ENCODE results near the gene ETFDH. TPM values are rescaled to one million over a fixed set of nuclear protein-coding genes. Genes with fewer than 3 reads are reported as not detected.

The ETFDH gene
- total and polyA plus RNA-seq, 10 of the 15 experiments (the other 5 are each of a cell fraction or from before 2014, with no cell fraction given), result 10.9 to 30.4 (median 20.6) TPM

GRCh38 chr4:158649111-158649680 is 22.9 kb upstream of the ETFDH start (continued):
- no peak for TF ChIP-seq ELK1 (IDR thresholded peaks at IDR 0.05; ENCODE audit: low read depth, low read length)
- no peak for TF ChIP-seq NR2F1 (conservative IDR thresholded peaks at IDR 0.05)
- TF ChIP-seq NFYB (IDR thresholded peaks at IDR 0.05; ENCODE audit: insufficient read depth, low read depth, low read length), result no peak
- no peak for TF ChIP-seq MYB (IDR thresholded peaks at IDR 0.05; ENCODE audit: borderline replicate concordance, low read depth, low read length)

- no TSS peak for BruUV-seq (replicated peaks)
- ChIA-PET RAD21 (ENCODE audit: unreplicated experiment) (no interaction called here), SMC1A (ENCODE audit: uncharacterized antibody, unreplicated experiment) (interaction anchor here (1.3 kb wide), 1 partner anchor 17 kb away, joined by 3 read pairs; no protein-coding TSS in a partner anchor), CTCF (no interaction called here), POLR2A (no interaction called here)
- H3K4me2 ChIP-seq (ENCODE audit: control insufficient read depth, insufficient read depth), result peak overlapping the region; percentile 48
- intact Hi-C loops (cut with micrococcal nuclease; ENCODE audit: unreplicated experiment), result no loop called here
- H2AFZ ChIP-seq (ENCODE audit: control insufficient read depth, low read depth, low read length), result peak overlapping the region; percentile 54
- DNase-seq (ENCODE audit: low read depth, low spot score) (no peak), ATAC-seq (no peak), FAIRE-seq (peak; percentile 81)
- H3K9me3 ChIP-seq (replicated peaks; ENCODE audit: control insufficient read depth, insufficient read depth, low read length), result no peaks in the 10 kb centered on the region
- no peaks in the 10 kb centered on the region for H3K36me3 ChIP-seq (ENCODE audit: control insufficient read depth in 2 of 2, insufficient read depth in 2 of 2, low read length in 1 of 2)
- in situ Hi-C loops (cut with MboI), result no loop called here
- 0% methylated on average over 2 of the region's 2 CpGs for WGBS (ENCODE audit: insufficient coverage, insufficient replicate concordance, low lambda C conversion rate, missing lambda C conversion rate)
- no peak overlapping the region for H3K27ac ChIP-seq (ENCODE audit: control insufficient read depth, insufficient read depth)
- TF ChIP-seq KAT2A (conservative IDR thresholded peaks at IDR 0.05; ENCODE audit: control insufficient read depth, low read depth, low read length) (no peak), BHLHE40 (IDR thresholded peaks at IDR 0.05; ENCODE audit: borderline replicate concordance in 1 of 2, low read depth in 2 of 2, low read length in 1 of 2) (peak in 1 of 2 experiments; percentile 60; a peak in 2 of 4 replicates)
- H3K27me3 ChIP-seq (replicated peaks in 1 of 2; ENCODE audit: control insufficient read depth in 2 of 2, insufficient read depth in 2 of 2, low read length in 1 of 2), result no peaks in the 10 kb centered on the region
- no peaks in the 10 kb centered on the region for H3K4me1 ChIP-seq (ENCODE audit: control insufficient read depth, insufficient read depth, low read length)
- H3K79me2 ChIP-seq (ENCODE audit: control insufficient read depth, insufficient read depth, low read length), result no peaks in the 10 kb centered on the region
- no peak overlapping the region for H3K9ac ChIP-seq (ENCODE audit: control insufficient read depth, insufficient read depth, low read length)
- H4K20me1 ChIP-seq (ENCODE audit: control insufficient read depth, insufficient read depth), result no peaks in the 10 kb centered on the region
- H3K4me3 ChIP-seq, result no peak overlapping the region
Measured at GRCh38 chr4:158652920-158653319, 19.2 kb upstream of the ETFDH start.

Measured in GM12878 (cell line).